ENCODE results near the gene ZNF440. TPM values are rescaled to one million over a fixed set of nuclear protein-coding genes. Genes with fewer than 3 reads are reported as not detected.

The ZNF440 gene
- total and polyA plus RNA-seq, 2 experiments from 2014 or later: 5.7 to 15.5 TPM

- no peaks in the 10 kb centered on the region for H3K4me1 ChIP-seq (ENCODE audit: low read depth)
- H3K27ac ChIP-seq: no peak overlapping the region
- H3K36me3 ChIP-seq: peaks cover 14% of the 10 kb centered on the region
- H3K4me3 ChIP-seq: no peak overlapping the region
- H3K9me3 ChIP-seq (ENCODE audit: low read depth): peaks cover 4% of the 10 kb centered on the region
- no peaks in the 10 kb centered on the region for H3K27me3 ChIP-seq
- TF ChIP-seq, protein P1, sequence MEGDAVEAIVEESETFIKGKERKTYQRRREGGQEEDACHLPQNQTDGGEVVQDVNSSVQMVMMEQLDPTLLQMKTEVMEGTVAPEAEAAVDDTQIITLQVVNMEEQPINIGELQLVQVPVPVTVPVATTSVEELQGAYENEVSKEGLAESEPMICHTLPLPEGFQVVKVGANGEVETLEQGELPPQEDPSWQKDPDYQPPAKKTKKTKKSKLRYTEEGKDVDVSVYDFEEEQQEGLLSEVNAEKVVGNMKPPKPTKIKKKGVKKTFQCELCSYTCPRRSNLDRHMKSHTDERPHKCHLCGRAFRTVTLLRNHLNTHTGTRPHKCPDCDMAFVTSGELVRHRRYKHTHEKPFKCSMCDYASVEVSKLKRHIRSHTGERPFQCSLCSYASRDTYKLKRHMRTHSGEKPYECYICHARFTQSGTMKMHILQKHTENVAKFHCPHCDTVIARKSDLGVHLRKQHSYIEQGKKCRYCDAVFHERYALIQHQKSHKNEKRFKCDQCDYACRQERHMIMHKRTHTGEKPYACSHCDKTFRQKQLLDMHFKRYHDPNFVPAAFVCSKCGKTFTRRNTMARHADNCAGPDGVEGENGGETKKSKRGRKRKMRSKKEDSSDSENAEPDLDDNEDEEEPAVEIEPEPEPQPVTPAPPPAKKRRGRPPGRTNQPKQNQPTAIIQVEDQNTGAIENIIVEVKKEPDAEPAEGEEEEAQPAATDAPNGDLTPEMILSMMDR (IDR thresholded peaks at IDR 0.05; ENCODE audit: low read depth, low read length): no peak
- no peak for DNase-seq (ENCODE audit: low read depth in 1 of 2, low spot score in 1 of 2)
These were observed 33.5 kb upstream of the ZNF440 start for GRCh38 chr19:11780431-11781020.

DNA sequence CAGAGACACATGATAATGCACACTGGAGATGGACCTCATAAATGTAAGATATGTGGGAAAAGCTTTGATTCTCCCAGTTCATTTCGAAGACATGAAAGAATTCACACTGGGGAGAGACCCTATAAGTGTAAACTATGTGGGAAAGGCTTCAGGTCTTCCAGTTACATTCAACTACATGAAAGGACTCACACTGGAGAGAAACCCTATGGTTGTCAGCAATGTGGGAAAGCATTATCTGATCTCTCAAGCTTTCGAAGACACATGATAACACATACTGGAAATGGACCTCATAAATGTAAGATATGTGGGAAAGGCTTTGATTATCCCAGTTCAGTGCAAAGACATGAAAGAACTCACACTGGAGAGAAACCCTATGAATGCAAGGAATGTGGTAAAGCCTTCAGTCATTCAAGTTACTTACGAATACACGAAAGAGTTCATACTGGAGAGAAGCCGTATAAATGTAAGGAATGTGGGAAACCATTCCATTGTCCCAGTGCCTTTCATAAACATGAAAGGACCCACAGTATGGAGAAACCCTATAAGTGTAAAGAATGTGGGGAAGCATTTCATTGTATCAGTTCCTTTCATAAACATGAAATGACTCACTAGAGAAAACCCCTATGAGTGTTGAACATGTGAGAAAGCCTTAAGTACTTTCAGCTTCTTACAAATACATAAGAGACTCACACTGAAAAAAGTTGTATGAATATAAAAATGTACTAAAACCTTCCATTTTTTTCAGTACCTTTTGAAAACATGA, 32.6 kb upstream of the ZNF440 start:
- DNase-seq (ENCODE audit: low read depth in 1 of 2, low spot score in 1 of 2): no peak
- H3K27ac ChIP-seq: no peak overlapping the region
- TF ChIP-seq, protein P1 (IDR thresholded peaks at IDR 0.05; ENCODE audit: low read depth, low read length): no peak
- no peaks in the 10 kb centered on the region for H3K27me3 ChIP-seq
- no peak overlapping the region for H3K4me3 ChIP-seq
- H3K36me3 ChIP-seq: peaks cover 14% of the 10 kb centered on the region
- peaks cover 4% of the 10 kb centered on the region for H3K9me3 ChIP-seq (ENCODE audit: low read depth)
- no peaks in the 10 kb centered on the region for H3K4me1 ChIP-seq (ENCODE audit: low read depth)

- H3K36me3 ChIP-seq: peaks cover 8% of the 10 kb centered on the region
- DNase-seq (ENCODE audit: low read depth in 1 of 2, low spot score in 1 of 2): no peak
- H3K4me3 ChIP-seq: no peak overlapping the region
- no peak overlapping the region for H3K27ac ChIP-seq
- no peaks in the 10 kb centered on the region for H3K27me3 ChIP-seq
- peaks cover 4% of the 10 kb centered on the region for H3K9me3 ChIP-seq (ENCODE audit: low read depth)
- no peaks in the 10 kb centered on the region for H3K4me1 ChIP-seq (ENCODE audit: low read depth)
- TF ChIP-seq, protein P1 (IDR thresholded peaks at IDR 0.05; ENCODE audit: low read depth, low read length): no peak
These were observed 30.3 kb upstream of the ZNF440 start for GRCh38 chr19:11783767-11784166.

DNA sequence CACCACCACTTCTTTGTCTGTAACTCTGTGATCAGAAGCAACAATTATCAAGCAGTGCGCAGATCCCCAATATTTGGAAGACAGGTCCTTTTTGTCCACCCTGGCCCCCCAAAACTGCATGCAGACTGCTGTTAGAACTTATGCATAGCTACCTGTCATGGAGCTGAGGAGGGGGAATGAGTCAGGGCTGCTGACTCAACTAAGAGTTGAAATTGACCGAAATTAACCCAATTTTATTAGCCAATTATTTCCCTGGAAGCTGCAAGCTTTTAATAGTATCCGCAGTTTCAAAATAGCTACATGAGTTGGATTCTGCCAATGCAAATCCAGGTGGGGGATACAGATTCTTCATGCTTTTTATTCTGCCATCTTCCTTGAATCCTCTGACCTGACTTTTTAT, 29.7 kb upstream of the ZNF440 start:
- TF ChIP-seq, protein P1 (IDR thresholded peaks at IDR 0.05; ENCODE audit: low read depth, low read length): no peak
- no peak overlapping the region for H3K27ac ChIP-seq
- H3K4me3 ChIP-seq: no peak overlapping the region
- no peaks in the 10 kb centered on the region for H3K4me1 ChIP-seq (ENCODE audit: low read depth)
- H3K36me3 ChIP-seq: peaks cover 8% of the 10 kb centered on the region
- H3K27me3 ChIP-seq: no peaks in the 10 kb centered on the region
- peaks cover 4% of the 10 kb centered on the region for H3K9me3 ChIP-seq (ENCODE audit: low read depth)
- DNase-seq (ENCODE audit: low read depth in 1 of 2, low spot score in 1 of 2): no peak

DNA sequence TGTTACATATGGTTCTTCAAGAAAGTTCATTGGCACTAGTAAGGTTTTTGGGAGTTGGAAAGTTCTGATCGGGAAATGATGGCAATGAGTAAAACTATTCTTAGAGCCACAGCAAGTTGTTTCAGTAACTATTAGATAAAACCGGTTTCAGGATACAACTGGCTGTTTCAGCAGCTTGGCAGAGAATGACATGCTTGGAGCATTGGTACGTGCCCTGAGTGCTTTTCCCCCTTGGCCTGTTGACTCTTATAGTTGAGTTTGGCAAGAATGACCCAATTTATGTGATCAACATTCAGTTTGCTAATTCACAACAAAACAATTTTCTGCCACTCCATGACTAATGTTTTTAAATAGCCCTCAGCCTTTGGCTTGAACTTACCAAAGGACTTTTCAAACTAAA, 26.5 kb upstream of the ZNF440 start:
- TF ChIP-seq, protein P1 (IDR thresholded peaks at IDR 0.05; ENCODE audit: low read depth, low read length): no peak
- DNase-seq (ENCODE audit: low read depth in 1 of 2, low spot score in 1 of 2): no peak
- Histone ChIP-seq H3K36me3 (no peaks in the 10 kb centered on the region), H3K27ac (no peak overlapping the region), H3K9me3 (ENCODE audit: low read depth) (no peaks in the 10 kb centered on the region), H3K27me3 (no peaks in the 10 kb centered on the region), H3K4me3 (no peak overlapping the region), H3K4me1 (ENCODE audit: low read depth) (no peaks in the 10 kb centered on the region)

Measured in cardiac muscle cell (in vitro differentiated cells and primary cell).